IMR-90 (cell line): ENCODE results near the gene CLEC3B.

Experiments
- BHLHE40 ChIP-seq: fragments of 150-350 bp; IDR thresholded peaks from 2 replicates; pipeline ENCODE4 v1.6.1; 2016; ENCODE audit warnings: mild to moderate bottlenecking, low read depth, low read length
- CEBPB ChIP-seq: IDR thresholded peaks from 2 replicates; pipeline ENCODE4 v1.6.1; 2012; ENCODE audit warnings: low read depth, low read length, improper control_type of control experiment
- ELK1 ChIP-seq: fragments of 150-350 bp; IDR thresholded peaks from 2 replicates; pipeline ENCODE4 v1.6.1; 2016; ENCODE audit warnings: low read depth, mild to moderate bottlenecking, low read length, moderate library complexity, borderline replicate concordance
- FOS ChIP-seq: fragments of 150-350 bp; IDR thresholded peaks from 2 replicates; pipeline ENCODE4 v1.6.1; 2016; ENCODE audit warnings: low read depth, low read length
- MAFK ChIP-seq: IDR thresholded peaks from 2 replicates; pipeline ENCODE4 v1.6.1; 2012; ENCODE audit warnings: low read depth, low read length, improper control_type of control experiment
- MXI1 ChIP-seq: IDR thresholded peaks from 2 replicates; pipeline ENCODE4 v1.6.1; 2012; ENCODE audit warnings: low read depth, mild to moderate bottlenecking, low read length, moderate library complexity, borderline replicate concordance
- POLR2A ChIP-seq: IDR thresholded peaks from 2 replicates; pipeline ENCODE4 v1.6.1; 2012; ENCODE audit warnings: mild to moderate bottlenecking, low read depth, low read length
- RAD21 ChIP-seq: IDR thresholded peaks from 2 replicates; pipeline ENCODE4 v1.6.1; 2012; ENCODE audit warnings: low read length, improper control_type of control experiment
- RCOR1 ChIP-seq: IDR thresholded peaks from 2 replicates; pipeline ENCODE4 v1.6.1; 2012; ENCODE audit warnings: mild to moderate bottlenecking, low read length, improper control_type of control experiment; ENCODE audit not compliant: insufficient replicate concordance
- RFX5 ChIP-seq: IDR thresholded peaks from 2 replicates; pipeline ENCODE4 v1.8.0; 2012; ENCODE audit warnings: low read depth, mild to moderate bottlenecking, low read length, moderate library complexity
- SMC3 ChIP-seq: fragments of 150-350 bp; IDR thresholded peaks from 2 replicates; pipeline ENCODE4 v1.6.1; 2016; ENCODE audit warnings: low read depth, mild to moderate bottlenecking, antibody characterized with exemption, low read length, moderate library complexity
- USF2 ChIP-seq: fragments of 150-350 bp; IDR thresholded peaks from 2 replicates; pipeline ENCODE4 v1.6.1; 2017; ENCODE audit warnings: mild to moderate bottlenecking, antibody characterized with exemption, low read length, low read depth
- TF ChIP-seq, protein P1 (sequence below): conservative IDR thresholded peaks from 2 replicates; pipeline ENCODE4 v1.5.1; 2012; ENCODE audit warnings: mild to moderate bottlenecking, low read depth, low read length, improper control_type of control experiment

GRCh38 chr3:45080824-45081223 is 54.7 kb downstream of the CLEC3B start:
- no peak for TF ChIP-seq POLR2A
- no peak for TF ChIP-seq BHLHE40
- TF ChIP-seq, protein P1, sequence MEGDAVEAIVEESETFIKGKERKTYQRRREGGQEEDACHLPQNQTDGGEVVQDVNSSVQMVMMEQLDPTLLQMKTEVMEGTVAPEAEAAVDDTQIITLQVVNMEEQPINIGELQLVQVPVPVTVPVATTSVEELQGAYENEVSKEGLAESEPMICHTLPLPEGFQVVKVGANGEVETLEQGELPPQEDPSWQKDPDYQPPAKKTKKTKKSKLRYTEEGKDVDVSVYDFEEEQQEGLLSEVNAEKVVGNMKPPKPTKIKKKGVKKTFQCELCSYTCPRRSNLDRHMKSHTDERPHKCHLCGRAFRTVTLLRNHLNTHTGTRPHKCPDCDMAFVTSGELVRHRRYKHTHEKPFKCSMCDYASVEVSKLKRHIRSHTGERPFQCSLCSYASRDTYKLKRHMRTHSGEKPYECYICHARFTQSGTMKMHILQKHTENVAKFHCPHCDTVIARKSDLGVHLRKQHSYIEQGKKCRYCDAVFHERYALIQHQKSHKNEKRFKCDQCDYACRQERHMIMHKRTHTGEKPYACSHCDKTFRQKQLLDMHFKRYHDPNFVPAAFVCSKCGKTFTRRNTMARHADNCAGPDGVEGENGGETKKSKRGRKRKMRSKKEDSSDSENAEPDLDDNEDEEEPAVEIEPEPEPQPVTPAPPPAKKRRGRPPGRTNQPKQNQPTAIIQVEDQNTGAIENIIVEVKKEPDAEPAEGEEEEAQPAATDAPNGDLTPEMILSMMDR: no peak
- no peak for TF ChIP-seq SMC3
- no peak for TF ChIP-seq RAD21
- no peak for TF ChIP-seq CEBPB
- no peak for TF ChIP-seq MXI1
- no peak for TF ChIP-seq RCOR1
- no peak for TF ChIP-seq MAFK
- TF ChIP-seq RFX5: no peak
- TF ChIP-seq FOS: no peak
- no peak for TF ChIP-seq ELK1
- TF ChIP-seq USF2: no peak
